Spleen (tissue), 11 donors: ENCODE data around the gene ONECUT2. TPM values are rescaled to one million over a fixed set of nuclear protein-coding genes. Genes with fewer than 3 reads are reported as not detected.

Experiments used
- DNase-seq: peaks from one replicate; pipeline ENCODE4 v3.0.0-alpha.2; 2020
- H3K27ac ChIP-seq, 8 donors: fragments of 200-600 bp; sonication (generic) in 7 of 8; 1 replicate in 4 of 8; 2 replicates in 4 of 8; pipeline versions ENCODE4 v1.5.0 to v1.8.0; 2016 to 2021; ENCODE audit warnings: inconsistent platforms in 4 of 8, mild to moderate bottlenecking in 4 of 8, moderate library complexity in 1 of 8
- H3K27me3 ChIP-seq, 7 donors: fragments of 200-600 bp; sonication (generic) in 6 of 7; replicated peaks in 1 of 7; 1 replicate in 4 of 7; 2 replicates in 3 of 7; pipeline versions ENCODE4 v1.5.0 to v1.8.0; 2016 to 2021; ENCODE audit warnings: inconsistent platforms in 3 of 7, mild to moderate bottlenecking in 1 of 7
- H3K36me3 ChIP-seq, 6 donors: fragments of 200-600 bp; sonication (generic) in 5 of 6; 1 replicate in 4 of 6; 2 replicates in 2 of 6; pipeline versions ENCODE4 v1.5.0 to v1.8.0; 2016 to 2021; ENCODE audit warnings: inconsistent platforms in 2 of 6
- H3K4me1 ChIP-seq, 6 donors: fragments of 200-600 bp; sonication (generic) in 5 of 6; 1 replicate in 3 of 6; 2 replicates in 3 of 6; pipeline versions ENCODE4 v1.5.0 to v1.8.0; 2016 to 2021; ENCODE audit warnings: inconsistent platforms in 3 of 6
- H3K4me3 ChIP-seq, 8 donors: fragments of 200-600 bp; sonication (generic) in 7 of 8; 1 replicate in 4 of 8; 2 replicates in 4 of 8; pipeline versions ENCODE4 v1.5.0 to v1.8.0; 2016 to 2021; ENCODE audit warnings: inconsistent platforms in 4 of 8, mild to moderate bottlenecking in 4 of 8, moderate library complexity in 2 of 8
- H3K9me3 ChIP-seq, 8 donors: fragments of 200-600 bp; sonication (generic) in 7 of 8; 1 replicate in 4 of 8; 2 replicates in 4 of 8; pipeline versions ENCODE4 v1.5.0 to v1.8.0; 2016 to 2021; ENCODE audit warnings: inconsistent platforms in 4 of 8
- CTCF ChIP-seq, 11 experiments: fragments of 200-600 bp in 7 of 11; fragments of 450-650 bp in 4 of 11; sonication (generic) in 4 of 11; IDR thresholded peaks in 8 of 11; conservative IDR thresholded peaks in 3 of 11; 1 replicate in 7 of 11; 2 replicates in 4 of 11; pipeline versions ENCODE4 v1.4.0 to v1.8.0; 2016 to 2021; ENCODE audit warnings: antibody characterized with exemption in 11 of 11, inconsistent platforms in 4 of 11, mild to moderate bottlenecking in 1 of 11
- POLR2A ChIP-seq, 3 donors: fragments of 450-650 bp; IDR thresholded peaks; one replicate each; pipeline ENCODE4 v1.5.1; 2017; ENCODE audit warnings: antibody characterized with exemption in 3 of 3, mild to moderate bottlenecking in 1 of 3
- POLR2AphosphoS5 ChIP-seq, 3 donors: sonication (generic); formaldehyde crosslinking; IDR thresholded peaks; one replicate each; pipeline ENCODE4 v1.5.1; 2017; ENCODE audit warnings: antibody characterized with exemption in 3 of 3
- WGBS, 5 donors: extraction: QIAGEN DNeasy Blood & Tissue Kit in 3 of 5; methylation state at CpG; one replicate each; pipeline versions ENCODE4 v1.1.5 to v1.1.7; 2013 to 2018; 5-methylcytosine and 5-hydroxymethylcytosine counted together
- intact Hi-C: fragments of 100-400 bp; cut with DNase I; formaldehyde crosslinking; loops from one replicate; pipeline ENCODE4 v1.15.0; 2023; ENCODE audit warnings: low total_unique reads
- polyA plus RNA-seq, 3 donors: library from polyadenylated mRNA; stranded (reverse); fragments of 200-250 nt; gene quantifications; one replicate each; pipeline ENCODE4 v1.2.1, GENCODE V29; 2013
- total RNA-seq, 7 donors: library from RNA; depleted of rRNA in 3 of 7; stranded (reverse); fragments of >200 nt in 3 of 7; fragmentation: NEBNext Ultra II Directional in 4 of 7; extraction: Animal tissue kit (Norgen Biotek cat#: 25700) in 4 of 7; gene quantifications; one replicate each; pipeline versions ENCODE4 v1.1.0 to v1.2.1, GENCODE V29; 2016 to 2021
- donor health status: healthy with polysubstance abuse.
- donor health status: DM: no; HTN: no; CAD: no; lungs with moderate emphysema.
- donor health status: DM: no; HTN: no; CAD: no.
- donor health status: Bipolar disorder and iron deficiency.
- donor health status: healthy.
- donor health status: DM: no; HTN: no; CAD: no.
- donor health status: DM: yes; HTN: yes; CAD: no.

ONECUT2 gene
- total and polyA plus RNA-seq, 10 donors: under 0.01 to 0.03 (median 0.03) TPM; not detected in 7

GRCh38 chr18:57397440-57398132 is 37.6 kb upstream of the ONECUT2 start:
- H3K4me1 ChIP-seq: no peaks in the 10 kb centered on the region
- H3K27ac ChIP-seq: no peak overlapping the region
- no peak overlapping the region for H3K4me3 ChIP-seq
- peaks cover 0 to 13% (median 0%) of the 10 kb centered on the region in 7 donors for H3K27me3 ChIP-seq
- H3K9me3 ChIP-seq: peaks cover 0 to 21% (median 10%) of the 10 kb centered on the region in 8 donors
- TF ChIP-seq POLR2AphosphoS5 (IDR thresholded peaks at IDR 0.05) (no peak), POLR2A (IDR thresholded peaks at IDR 0.05) (no peak), CTCF (IDR thresholded peaks at IDR 0.05 in 8 of 11, conservative IDR thresholded peaks at IDR 0.05 in 3 of 11) (no peak)
- intact Hi-C loops: no loop called here
- no peak for DNase-seq
- 58 to 77% (median 72%) methylated on average over 2 of the region's 2 CpGs for WGBS, 5 donors
- H3K36me3 ChIP-seq: no peaks in the 10 kb centered on the region

GRCh38 chr18:57404345-57404744 is 30.8 kb upstream of the ONECUT2 start:
- no peak for TF ChIP-seq CTCF (IDR thresholded peaks at IDR 0.05 in 8 of 11, conservative IDR thresholded peaks at IDR 0.05 in 3 of 11)
- no peak for TF ChIP-seq POLR2AphosphoS5 (IDR thresholded peaks at IDR 0.05)
- TF ChIP-seq POLR2A (IDR thresholded peaks at IDR 0.05): no peak
- H3K27me3 ChIP-seq: peaks cover 0 to 27% (median 0%) of the 10 kb centered on the region in 7 donors
- no peak for DNase-seq
- no peaks in the 10 kb centered on the region for H3K4me1 ChIP-seq
- no peak overlapping the region for H3K4me3 ChIP-seq
- H3K36me3 ChIP-seq: no peaks in the 10 kb centered on the region
- H3K9me3 ChIP-seq: peaks cover 0 to 6% (median 0%) of the 10 kb centered on the region in 8 donors
- intact Hi-C loops: no loop called here
- no peak overlapping the region for H3K27ac ChIP-seq

- H3K4me1 ChIP-seq: no peaks in the 10 kb centered on the region
- intact Hi-C loops: no loop called here
- TF ChIP-seq POLR2A (IDR thresholded peaks at IDR 0.05) (no peak), POLR2AphosphoS5 (IDR thresholded peaks at IDR 0.05) (no peak), CTCF (IDR thresholded peaks at IDR 0.05 in 8 of 11, conservative IDR thresholded peaks at IDR 0.05 in 3 of 11) (no peak)
- DNase-seq: no peak
- no peak overlapping the region for H3K27ac ChIP-seq
- H3K36me3 ChIP-seq: no peaks in the 10 kb centered on the region
- H3K27me3 ChIP-seq: peaks cover 0 to 16% (median 0%) of the 10 kb centered on the region in 7 donors
- H3K9me3 ChIP-seq: peaks cover 0 to 16% (median 0%) of the 10 kb centered on the region in 8 donors
- H3K4me3 ChIP-seq: no peak overlapping the region
These were observed 25.5 kb upstream of the ONECUT2 start for GRCh38 chr18:57409650-57410049.

GRCh38 chr18:57410749-57411148 is 24.4 kb upstream of the ONECUT2 start:
- H3K36me3 ChIP-seq: no peaks in the 10 kb centered on the region
- peaks cover 0 to 24% (median 0%) of the 10 kb centered on the region in 7 donors for H3K27me3 ChIP-seq
- intact Hi-C loops: no loop called here
- 61 to 83% (median 63%) methylated on average over 3 of the region's 3 CpGs for WGBS, 5 donors
- H3K4me3 ChIP-seq: no peak overlapping the region
- DNase-seq: no peak
- peaks cover 0 to 16% (median 0%) of the 10 kb centered on the region in 8 donors for H3K9me3 ChIP-seq
- no peak overlapping the region for H3K27ac ChIP-seq
- no peak for TF ChIP-seq POLR2AphosphoS5 (IDR thresholded peaks at IDR 0.05)
- no peak for TF ChIP-seq CTCF (IDR thresholded peaks at IDR 0.05 in 8 of 11, conservative IDR thresholded peaks at IDR 0.05 in 3 of 11)
- TF ChIP-seq POLR2A (IDR thresholded peaks at IDR 0.05): no peak
- H3K4me1 ChIP-seq: no peaks in the 10 kb centered on the region
